ENCODE data around the gene RIMS3.

- TF ChIP-seq POLR2A (IDR thresholded peaks at IDR 0.05) = no peak
- TF ChIP-seq, protein P1, sequence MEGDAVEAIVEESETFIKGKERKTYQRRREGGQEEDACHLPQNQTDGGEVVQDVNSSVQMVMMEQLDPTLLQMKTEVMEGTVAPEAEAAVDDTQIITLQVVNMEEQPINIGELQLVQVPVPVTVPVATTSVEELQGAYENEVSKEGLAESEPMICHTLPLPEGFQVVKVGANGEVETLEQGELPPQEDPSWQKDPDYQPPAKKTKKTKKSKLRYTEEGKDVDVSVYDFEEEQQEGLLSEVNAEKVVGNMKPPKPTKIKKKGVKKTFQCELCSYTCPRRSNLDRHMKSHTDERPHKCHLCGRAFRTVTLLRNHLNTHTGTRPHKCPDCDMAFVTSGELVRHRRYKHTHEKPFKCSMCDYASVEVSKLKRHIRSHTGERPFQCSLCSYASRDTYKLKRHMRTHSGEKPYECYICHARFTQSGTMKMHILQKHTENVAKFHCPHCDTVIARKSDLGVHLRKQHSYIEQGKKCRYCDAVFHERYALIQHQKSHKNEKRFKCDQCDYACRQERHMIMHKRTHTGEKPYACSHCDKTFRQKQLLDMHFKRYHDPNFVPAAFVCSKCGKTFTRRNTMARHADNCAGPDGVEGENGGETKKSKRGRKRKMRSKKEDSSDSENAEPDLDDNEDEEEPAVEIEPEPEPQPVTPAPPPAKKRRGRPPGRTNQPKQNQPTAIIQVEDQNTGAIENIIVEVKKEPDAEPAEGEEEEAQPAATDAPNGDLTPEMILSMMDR (IDR thresholded peaks at IDR 0.05) = peak in 1 of 2 donors; percentile 10
Observed at GRCh38 chr1:40625076-40625475, 40.4 kb downstream of the RIMS3 start.
